ENCODE measurements around the gene LTB4R2.

LTB4R2 gene

GRCh38 chr14:24309538-24310264 is at the start of gene LTB4R2:
Gene LTB4R2 (plus strand): TSS chr14:24310140. CDS start chr14:24310665, 525 bp downstream.
- no peak for DNase-seq

DNA sequence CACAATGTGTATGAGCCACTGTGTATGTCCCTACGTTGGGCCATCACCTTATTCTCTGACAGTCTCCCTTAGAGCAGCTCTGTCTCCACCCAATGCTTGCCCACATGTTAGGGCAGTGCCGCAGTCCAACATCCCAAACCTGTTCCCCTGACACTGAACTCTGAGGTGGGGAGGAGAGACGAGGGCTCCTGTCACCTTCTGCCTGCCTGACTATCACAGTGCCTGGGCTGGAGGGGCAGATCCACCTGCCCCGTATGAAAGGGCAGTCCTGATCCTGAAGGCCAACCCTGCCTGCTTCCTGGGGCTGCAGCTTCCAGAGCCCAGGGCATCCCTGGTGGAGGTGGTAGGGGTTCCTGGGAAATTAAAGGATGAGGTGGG is 49.2 kb upstream of the LTB4R2 start:
- no peak for DNase-seq

DNA sequence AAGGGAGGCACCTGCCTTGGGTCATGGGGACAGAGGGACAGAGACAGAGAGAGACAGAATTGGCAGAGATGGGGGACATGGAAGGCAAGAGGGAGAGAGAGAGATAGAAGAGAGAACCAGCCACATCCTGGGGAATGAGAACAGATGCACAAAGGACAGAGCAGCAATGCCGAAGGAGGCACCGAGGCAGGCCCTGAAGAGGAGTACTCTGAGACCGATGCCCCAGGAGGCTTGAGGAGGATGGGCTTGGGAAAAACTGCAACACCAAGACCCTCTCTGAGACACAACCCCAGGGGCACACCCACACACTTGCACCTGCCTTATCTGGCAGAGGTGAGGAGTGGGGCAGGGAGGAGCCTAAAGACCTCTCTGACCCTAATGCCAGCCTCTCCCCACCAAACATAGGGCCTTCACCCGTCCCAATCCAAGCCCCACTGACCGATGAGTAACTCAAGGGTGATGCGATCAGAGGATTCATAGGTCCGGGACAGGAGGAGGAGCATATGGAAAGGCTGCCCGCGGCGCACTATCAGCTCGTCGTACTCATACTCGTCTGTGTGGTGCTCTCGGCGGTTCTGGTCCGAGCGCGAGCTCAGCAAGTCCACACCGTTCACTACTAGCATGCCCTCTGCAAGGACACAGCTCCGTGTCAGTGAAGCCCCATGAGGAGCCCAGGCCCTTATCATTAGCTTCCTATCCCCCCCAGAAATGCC is 48.5 kb upstream of the LTB4R2 start:
- DNase-seq: no peak

DNA sequence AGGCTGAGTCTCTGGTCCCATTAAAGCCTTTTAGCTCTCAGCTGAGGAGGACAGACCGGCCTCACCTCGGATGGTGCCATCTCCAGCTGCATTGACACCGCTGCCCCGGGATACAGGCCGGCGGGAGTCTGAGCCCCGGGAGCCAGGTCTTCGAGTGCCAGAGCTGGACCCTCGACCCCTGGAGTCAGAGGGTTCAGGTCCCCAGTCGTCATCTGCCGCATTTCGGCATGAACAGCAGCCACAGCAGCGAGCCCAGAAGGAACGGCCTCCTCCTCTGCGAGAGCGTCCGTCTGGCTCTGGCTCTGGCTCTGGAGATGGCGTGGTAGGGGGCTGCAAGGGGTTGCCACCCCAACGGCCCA is 48.0 kb upstream of the LTB4R2 start:
- DNase-seq: no peak

GRCh38 chr14:24262821-24263733 is 46.9 kb upstream of the LTB4R2 start, which contains the start of gene TGM1:
Gene TGM1 (minus strand): TSS chr14:24263177. CDS start chr14:24262352, 825 bp downstream.
- no peak for DNase-seq

- no peak for DNase-seq
Observed at GRCh38 chr14:24263848-24264247, 46.1 kb upstream of the LTB4R2 start.

DNA sequence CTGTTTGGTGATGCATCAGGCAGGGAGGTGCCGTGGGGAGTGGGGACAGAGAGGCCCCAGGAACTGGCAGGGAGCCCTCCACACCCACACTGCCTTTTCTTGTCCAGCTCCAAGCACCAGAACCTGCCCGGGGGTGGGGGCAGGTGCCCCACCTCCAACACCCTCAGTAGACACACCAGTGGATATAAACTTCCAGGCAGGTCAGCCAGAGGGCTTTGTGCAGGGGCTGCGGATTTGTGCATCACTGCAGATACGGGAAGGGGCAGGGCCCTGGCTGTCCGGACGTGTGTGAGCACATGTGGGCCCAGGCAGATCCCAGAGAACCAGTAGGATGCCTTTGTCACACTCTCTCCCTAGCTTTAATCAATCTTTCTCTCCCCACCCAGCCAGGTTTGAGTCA is 45.6 kb upstream of the LTB4R2 start:
- no peak for DNase-seq

- no peak for DNase-seq
Observed at GRCh38 chr14:24266344-24267244, 43.3 kb upstream of the LTB4R2 start.

GRCh38 chr14:24267516-24267915 is 42.4 kb upstream of the LTB4R2 start:
- DNase-seq: no peak

DNA sequence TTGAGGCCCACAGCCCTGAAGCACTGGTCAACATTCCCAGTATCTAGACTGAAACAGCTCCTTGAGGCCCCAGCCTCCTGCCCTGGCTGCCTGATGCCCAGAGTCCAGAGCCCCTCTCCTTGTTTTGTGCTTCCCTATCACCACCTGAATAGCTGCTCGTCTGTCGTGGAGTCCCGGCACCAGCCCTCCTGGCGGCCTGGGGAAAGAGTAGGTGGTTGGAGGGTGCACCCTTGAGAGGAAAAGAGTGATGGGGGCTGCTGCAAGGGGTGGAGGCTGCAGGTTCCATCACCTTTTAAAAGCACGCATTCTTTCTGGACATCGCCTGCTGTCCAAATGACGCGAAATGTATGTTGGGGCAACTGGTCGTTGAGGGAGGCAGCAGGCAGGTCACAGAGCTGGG is 41.7 kb upstream of the LTB4R2 start:
- DNase-seq: no peak

DNA sequence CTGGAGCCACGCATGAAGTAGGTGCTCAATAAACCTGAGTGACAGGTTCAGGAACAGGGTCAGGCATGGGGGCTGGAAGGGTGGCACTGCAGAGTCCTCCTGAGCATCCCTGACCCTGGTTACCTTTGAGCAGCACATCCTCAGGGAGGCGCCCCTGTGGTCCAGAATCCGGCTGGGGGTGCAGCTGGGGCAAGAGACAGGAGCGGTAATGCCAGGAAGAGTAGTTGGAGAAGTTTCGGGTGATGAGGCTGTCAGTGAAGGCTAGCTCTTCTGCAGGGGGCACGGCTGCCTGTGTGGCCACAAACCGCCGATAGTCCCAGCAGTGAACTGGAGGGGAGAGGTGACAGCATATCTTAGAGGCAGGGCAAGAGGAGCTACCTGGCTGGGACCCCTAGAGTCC is 40.6 kb upstream of the LTB4R2 start:
- no peak for DNase-seq

DNA sequence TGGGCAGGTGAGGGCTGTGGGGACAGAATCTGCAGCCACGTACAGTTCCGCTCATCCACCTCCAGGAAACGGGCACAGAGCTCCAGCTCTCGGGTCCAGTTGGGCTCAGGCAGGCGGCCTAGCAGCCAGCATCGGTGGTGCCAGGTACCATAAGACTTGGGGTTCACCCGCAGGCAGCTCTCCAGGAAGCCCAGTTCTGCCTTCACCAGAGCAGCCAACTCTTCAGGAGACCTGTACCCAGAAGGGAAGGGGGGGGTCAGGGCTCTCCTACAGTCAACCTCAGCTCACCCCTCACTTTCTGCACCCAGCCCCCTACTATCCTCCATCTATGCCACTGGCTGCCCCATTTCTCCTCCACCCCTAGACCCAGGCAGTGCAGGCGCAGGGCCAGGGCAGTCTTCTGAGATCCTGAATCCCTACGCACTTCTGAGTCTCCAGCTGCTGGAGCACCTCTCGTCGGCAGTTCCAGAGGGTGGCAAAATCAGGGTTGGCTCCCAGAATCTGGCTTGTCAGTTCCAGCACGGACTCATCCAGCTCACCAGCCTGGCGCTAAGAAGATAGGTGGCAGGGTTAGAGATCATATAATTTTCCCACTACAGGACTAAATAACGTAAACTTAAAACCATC is 39.9 kb upstream of the LTB4R2 start:
- no peak for DNase-seq

DNA sequence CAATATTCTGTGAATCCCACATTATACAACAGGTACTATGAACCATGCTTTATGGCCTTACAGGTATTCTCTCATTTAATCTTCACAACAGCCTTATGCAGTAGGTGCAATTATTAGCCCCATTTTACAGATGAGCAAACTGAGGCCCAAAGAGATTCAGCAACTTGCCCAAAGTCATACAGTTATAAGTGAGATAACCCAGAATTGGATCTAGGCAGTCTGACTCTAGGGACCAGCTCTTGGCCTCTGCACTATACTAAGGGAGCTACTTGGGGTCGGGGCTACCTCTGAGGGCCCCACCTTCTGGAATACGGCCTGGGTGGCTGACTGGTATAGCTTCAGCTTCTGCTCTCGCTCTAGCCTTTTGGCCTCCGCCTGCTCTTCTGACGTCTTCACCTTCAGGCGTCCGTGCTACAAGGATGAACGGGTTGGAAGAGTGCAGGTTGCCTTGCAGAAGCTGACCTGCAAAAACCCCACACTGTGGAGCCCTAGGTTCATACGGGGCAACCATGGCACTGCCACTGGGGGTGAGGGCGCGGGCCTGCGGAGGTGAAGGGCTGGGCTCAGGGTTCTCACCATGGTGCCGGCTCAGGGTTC is 39.3 kb upstream of the LTB4R2 start:
- DNase-seq: no peak

- peak; percentile 87 to 95 for DNase-seq
Observed at GRCh38 chr14:24271134-24271833, 38.7 kb upstream of the LTB4R2 start, which contains the start of gene RABGGTA. Gene RABGGTA (minus strand): TSS chr14:24271597. CDS start chr14:24271115, 482 bp downstream.

GRCh38 chr14:24271834-24272263 is 38.1 kb upstream of the LTB4R2 start:
- DNase-seq: no peak

DNA sequence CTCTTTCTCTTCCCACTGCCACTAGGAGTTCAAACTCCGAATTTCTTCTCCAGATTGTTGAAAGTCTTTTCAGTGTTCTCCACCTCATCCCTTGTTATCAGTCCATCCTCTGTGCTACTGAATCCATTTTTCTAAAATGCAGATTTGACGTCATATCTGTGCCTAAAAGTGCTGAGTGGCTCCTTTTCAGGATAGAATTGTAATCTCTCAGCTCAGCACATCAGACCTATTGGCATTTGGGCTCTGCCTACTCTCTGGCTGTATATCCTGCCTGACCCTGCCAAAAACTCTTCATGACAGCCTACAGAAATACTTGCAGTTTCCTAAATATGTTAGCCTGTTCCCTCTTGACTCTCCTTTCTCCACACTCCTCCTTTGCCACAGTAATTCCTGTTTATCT is 37.5 kb upstream of the LTB4R2 start:
- no peak for DNase-seq

GRCh38 chr14:24273422-24273998 is 36.4 kb upstream of the LTB4R2 start:
- DNase-seq: no peak

DNA sequence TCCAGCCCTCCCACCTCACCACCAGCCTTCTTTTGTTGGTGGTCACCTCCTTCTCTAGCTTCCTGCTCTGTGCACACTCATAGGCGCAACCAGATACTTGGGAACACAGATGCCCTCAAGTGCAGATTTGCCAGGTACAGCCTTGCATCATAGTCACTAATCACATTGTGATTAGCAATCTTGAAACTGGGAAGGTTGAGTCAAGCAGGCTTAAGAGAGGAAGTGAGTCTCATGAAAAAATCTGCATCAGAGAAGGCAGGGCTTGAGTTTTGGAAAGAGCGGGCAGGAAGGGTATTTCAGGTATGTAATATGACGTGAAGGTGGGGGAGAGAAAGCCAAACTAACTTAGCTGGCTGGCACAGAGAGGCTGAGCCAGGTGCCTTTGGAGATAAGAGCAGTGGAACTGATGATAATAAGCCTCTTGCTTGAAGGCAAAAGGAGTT is 35.8 kb upstream of the LTB4R2 start:
- DNase-seq: no peak

GRCh38 chr14:24277071-24277470 is 32.9 kb upstream of the LTB4R2 start:
- DNase-seq: no peak

Data from NCI-H1930 (cell line).